ENCODE measurements around the gene RANGRF.

Gene RANGRF

GRCh38 chr17:8272421-8272820, 16.0 kb upstream of the RANGRF start:
- TF ChIP-seq REST (IDR thresholded peaks at IDR 0.05; ENCODE audit: insufficient read depth in 1 of 2, low read depth in 2 of 2, low read length in 2 of 2) = no peak
- TF ChIP-seq SIN3A (IDR thresholded peaks at IDR 0.05; ENCODE audit: borderline replicate concordance, insufficient read depth, low read length) = no peak
- TF ChIP-seq FOXP2 (optimal IDR thresholded peaks at IDR 0.05; ENCODE audit: borderline replicate concordance, extremely low read depth, extremely low read length, insufficient read depth) = no peak
- TF ChIP-seq TAF1 (IDR thresholded peaks at IDR 0.05; ENCODE audit: borderline replicate concordance, insufficient read depth, low read length) = no peak
- no peak for TF ChIP-seq POLR2AphosphoS5 (IDR thresholded peaks at IDR 0.05; ENCODE audit: low read depth, low read length)

- TF ChIP-seq TAF1 (IDR thresholded peaks at IDR 0.05; ENCODE audit: borderline replicate concordance, insufficient read depth, low read length) = no peak
- no peak for TF ChIP-seq SIN3A (IDR thresholded peaks at IDR 0.05; ENCODE audit: borderline replicate concordance, insufficient read depth, low read length)
- TF ChIP-seq POLR2AphosphoS5 (IDR thresholded peaks at IDR 0.05; ENCODE audit: low read depth, low read length) = peak; percentile 21; the same call in 1 of the 2 replicates
These were observed 14.5 kb upstream of the RANGRF start for GRCh38 chr17:8273884-8274444.

- TF ChIP-seq POLR2AphosphoS5 (IDR thresholded peaks at IDR 0.05; ENCODE audit: low read depth, low read length) = no peak
- TF ChIP-seq SIN3A (IDR thresholded peaks at IDR 0.05; ENCODE audit: borderline replicate concordance, insufficient read depth, low read length) = no peak
- no peak for TF ChIP-seq REST (IDR thresholded peaks at IDR 0.05; ENCODE audit: insufficient read depth in 1 of 2, low read depth in 2 of 2, low read length in 2 of 2)
- TF ChIP-seq TAF1 (IDR thresholded peaks at IDR 0.05; ENCODE audit: borderline replicate concordance, insufficient read depth, low read length) = no peak
- no peak for TF ChIP-seq FOXP2 (optimal IDR thresholded peaks at IDR 0.05; ENCODE audit: borderline replicate concordance, extremely low read depth, extremely low read length, insufficient read depth)
These were observed 13.7 kb upstream of the RANGRF start for GRCh38 chr17:8274816-8275215.

GRCh38 chr17:8275421-8276290, 12.8 kb upstream of the RANGRF start:
- TF ChIP-seq TAF1 (IDR thresholded peaks at IDR 0.05; ENCODE audit: borderline replicate concordance, insufficient read depth, low read length) (no peak), FOXP2 (optimal IDR thresholded peaks at IDR 0.05; ENCODE audit: borderline replicate concordance, extremely low read depth, extremely low read length, insufficient read depth) (no peak), REST (IDR thresholded peaks at IDR 0.05; ENCODE audit: insufficient read depth in 1 of 2, low read depth in 2 of 2, low read length in 2 of 2) (no peak), SIN3A (IDR thresholded peaks at IDR 0.05; ENCODE audit: borderline replicate concordance, insufficient read depth, low read length) (no peak), POLR2AphosphoS5 (IDR thresholded peaks at IDR 0.05; ENCODE audit: low read depth, low read length) (no peak)

GRCh38 chr17:8277317-8277716, 11.2 kb upstream of the RANGRF start:
- TF ChIP-seq REST (IDR thresholded peaks at IDR 0.05; ENCODE audit: insufficient read depth in 1 of 2, low read depth in 2 of 2, low read length in 2 of 2) = no peak
- no peak for TF ChIP-seq FOXP2 (optimal IDR thresholded peaks at IDR 0.05; ENCODE audit: borderline replicate concordance, extremely low read depth, extremely low read length, insufficient read depth)
- no peak for TF ChIP-seq TAF1 (IDR thresholded peaks at IDR 0.05; ENCODE audit: borderline replicate concordance, insufficient read depth, low read length)
- no peak for TF ChIP-seq POLR2AphosphoS5 (IDR thresholded peaks at IDR 0.05; ENCODE audit: low read depth, low read length)
- TF ChIP-seq SIN3A (IDR thresholded peaks at IDR 0.05; ENCODE audit: borderline replicate concordance, insufficient read depth, low read length) = no peak
